ENCODE results near the gene IFI44L.

Gene IFI44L

GRCh38 chr1:78652019-78652560 lies 31.8 kb downstream of the IFI44L start:
- H2AFZ ChIP-seq (ENCODE audit: low read depth, low read length, severe bottlenecking): no peak overlapping the region
- no peaks in the 10 kb centered on the region for H3K79me2 ChIP-seq (ENCODE audit: insufficient read depth, low read length)
- H3K9ac ChIP-seq (ENCODE audit: low read length): no peak overlapping the region
- H3K27me3 ChIP-seq (ENCODE audit: low read length): no peaks in the 10 kb centered on the region
- no peaks in the 10 kb centered on the region for H3F3A ChIP-seq (ENCODE audit: insufficient read depth)
- no peaks in the 10 kb centered on the region for H3K9me2 ChIP-seq (replicated peaks; ENCODE audit: insufficient read depth, low read length)
- no peaks in the 10 kb centered on the region for H3K36me3 ChIP-seq (ENCODE audit: low read length)
- no peak overlapping the region for H3K4me3 ChIP-seq (ENCODE audit: insufficient read depth, low read length, poor library complexity, severe bottlenecking)
- no peak overlapping the region for H3K4me2 ChIP-seq (ENCODE audit: low read depth, low read length, poor library complexity, severe bottlenecking)
- no peaks in the 10 kb centered on the region for H4K20me1 ChIP-seq (ENCODE audit: low read depth, low read length)
- TF ChIP-seq EZH2phosphoT487 (conservative IDR thresholded peaks at IDR 0.05; ENCODE audit: low read length) (no peak), CTCF (IDR thresholded peaks at IDR 0.05; ENCODE audit: insufficient read depth, low read length, poor library complexity, severe bottlenecking) (no peak)
- no peaks in the 10 kb centered on the region for H3K9me3 ChIP-seq (ENCODE audit: insufficient read depth, low read length)
- H3K27ac ChIP-seq (ENCODE audit: low read depth, low read length): no peak overlapping the region

- no peaks in the 10 kb centered on the region for H3K9me2 ChIP-seq (replicated peaks; ENCODE audit: insufficient read depth, low read length)
- TF ChIP-seq CTCF (IDR thresholded peaks at IDR 0.05; ENCODE audit: insufficient read depth, low read length, poor library complexity, severe bottlenecking): no peak
- no peak for TF ChIP-seq EZH2phosphoT487 (conservative IDR thresholded peaks at IDR 0.05; ENCODE audit: low read length)
- no peaks in the 10 kb centered on the region for H3K9me3 ChIP-seq (ENCODE audit: insufficient read depth, low read length)
- no peak overlapping the region for H2AFZ ChIP-seq (ENCODE audit: low read depth, low read length, severe bottlenecking)
- H3K4me2 ChIP-seq (ENCODE audit: low read depth, low read length, poor library complexity, severe bottlenecking): no peak overlapping the region
- no peak overlapping the region for H3K9ac ChIP-seq (ENCODE audit: low read length)
- no peak overlapping the region for H3K4me3 ChIP-seq (ENCODE audit: insufficient read depth, low read length, poor library complexity, severe bottlenecking)
- no peaks in the 10 kb centered on the region for H3F3A ChIP-seq (ENCODE audit: insufficient read depth)
- H3K27ac ChIP-seq (ENCODE audit: low read depth, low read length): no peak overlapping the region
- H3K27me3 ChIP-seq (ENCODE audit: low read length): no peaks in the 10 kb centered on the region
- no peaks in the 10 kb centered on the region for H3K36me3 ChIP-seq (ENCODE audit: low read length)
- no peaks in the 10 kb centered on the region for H3K79me2 ChIP-seq (ENCODE audit: insufficient read depth, low read length)
- no peaks in the 10 kb centered on the region for H4K20me1 ChIP-seq (ENCODE audit: low read depth, low read length)
Measured at GRCh38 chr1:78658901-78659300, 38.7 kb downstream of the IFI44L start.

GRCh38 chr1:78663923-78664322 lies 43.7 kb downstream of the IFI44L start:
- no peak overlapping the region for H2AFZ ChIP-seq (ENCODE audit: low read depth, low read length, severe bottlenecking)
- no peaks in the 10 kb centered on the region for H4K20me1 ChIP-seq (ENCODE audit: low read depth, low read length)
- H3K9me2 ChIP-seq (replicated peaks; ENCODE audit: insufficient read depth, low read length): no peaks in the 10 kb centered on the region
- H3K4me3 ChIP-seq (ENCODE audit: insufficient read depth, low read length, poor library complexity, severe bottlenecking): no peak overlapping the region
- no peaks in the 10 kb centered on the region for H3K9me3 ChIP-seq (ENCODE audit: insufficient read depth, low read length)
- no peaks in the 10 kb centered on the region for H3K79me2 ChIP-seq (ENCODE audit: insufficient read depth, low read length)
- H3K4me2 ChIP-seq (ENCODE audit: low read depth, low read length, poor library complexity, severe bottlenecking): no peak overlapping the region
- no peaks in the 10 kb centered on the region for H3K36me3 ChIP-seq (ENCODE audit: low read length)
- H3K27ac ChIP-seq (ENCODE audit: low read depth, low read length): no peak overlapping the region
- TF ChIP-seq CTCF (IDR thresholded peaks at IDR 0.05; ENCODE audit: insufficient read depth, low read length, poor library complexity, severe bottlenecking): no peak
- TF ChIP-seq EZH2phosphoT487 (conservative IDR thresholded peaks at IDR 0.05; ENCODE audit: low read length): no peak
- no peaks in the 10 kb centered on the region for H3K27me3 ChIP-seq (ENCODE audit: low read length)
- H3K9ac ChIP-seq (ENCODE audit: low read length): no peak overlapping the region
- no peaks in the 10 kb centered on the region for H3F3A ChIP-seq (ENCODE audit: insufficient read depth)

Data from SU-DHL-6 (cell line).